GM21529 (cell line): Measurements from ENCODE around the gene CYP2W1.
"Not testable (repeated sequence)": the region's sequence is repeated elsewhere in the genome, so short reads cannot be mapped to it uniquely, and the experiment has no call there.

ENCODE experiments used
- ATAC-seq: cut with Tn5 transposase; IDR thresholded peaks from one replicate; pipeline ENCODE4 v1.9.1; 2021; ENCODE audit not compliant: unreplicated experiment

The CYP2W1 gene, protein sequence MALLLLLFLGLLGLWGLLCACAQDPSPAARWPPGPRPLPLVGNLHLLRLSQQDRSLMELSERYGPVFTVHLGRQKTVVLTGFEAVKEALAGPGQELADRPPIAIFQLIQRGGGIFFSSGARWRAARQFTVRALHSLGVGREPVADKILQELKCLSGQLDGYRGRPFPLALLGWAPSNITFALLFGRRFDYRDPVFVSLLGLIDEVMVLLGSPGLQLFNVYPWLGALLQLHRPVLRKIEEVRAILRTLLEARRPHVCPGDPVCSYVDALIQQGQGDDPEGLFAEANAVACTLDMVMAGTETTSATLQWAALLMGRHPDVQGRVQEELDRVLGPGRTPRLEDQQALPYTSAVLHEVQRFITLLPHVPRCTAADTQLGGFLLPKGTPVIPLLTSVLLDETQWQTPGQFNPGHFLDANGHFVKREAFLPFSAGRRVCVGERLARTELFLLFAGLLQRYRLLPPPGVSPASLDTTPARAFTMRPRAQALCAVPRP

DNA sequence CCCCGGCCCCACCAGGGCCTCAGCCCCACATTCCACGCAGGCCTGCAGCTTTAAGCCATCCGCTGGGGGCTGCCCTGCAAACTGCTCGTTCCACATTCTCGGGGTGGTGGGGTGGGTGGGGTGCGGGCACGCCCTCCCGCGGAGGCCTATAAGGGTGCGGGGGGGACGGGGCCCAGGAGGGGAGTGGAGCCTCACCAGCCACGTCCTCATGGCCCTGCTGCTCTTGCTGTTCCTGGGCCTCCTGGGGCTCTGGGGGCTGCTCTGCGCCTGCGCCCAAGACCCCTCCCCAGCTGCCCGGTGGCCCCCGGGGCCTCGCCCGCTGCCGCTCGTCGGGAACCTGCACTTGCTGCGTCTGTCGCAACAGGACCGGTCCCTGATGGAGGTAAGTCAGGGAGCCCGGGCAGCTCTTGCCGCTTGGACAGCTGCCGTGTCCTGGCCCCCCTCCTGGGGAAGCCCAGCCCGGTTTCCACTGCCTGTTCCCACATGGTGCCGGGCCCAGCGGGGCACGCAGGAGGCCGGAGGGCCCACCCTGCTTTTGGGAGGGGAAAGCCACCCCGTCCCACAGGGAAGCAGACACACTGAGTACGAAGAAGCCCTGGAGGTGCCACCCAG lies at the start of gene CYP2W1:
CYP2W1 (plus strand) TSS at position 178 of the 612 bp plus-strand sequence; CDS start at position 209, 31 bp downstream.
- ATAC-seq, result no peak

DNA sequence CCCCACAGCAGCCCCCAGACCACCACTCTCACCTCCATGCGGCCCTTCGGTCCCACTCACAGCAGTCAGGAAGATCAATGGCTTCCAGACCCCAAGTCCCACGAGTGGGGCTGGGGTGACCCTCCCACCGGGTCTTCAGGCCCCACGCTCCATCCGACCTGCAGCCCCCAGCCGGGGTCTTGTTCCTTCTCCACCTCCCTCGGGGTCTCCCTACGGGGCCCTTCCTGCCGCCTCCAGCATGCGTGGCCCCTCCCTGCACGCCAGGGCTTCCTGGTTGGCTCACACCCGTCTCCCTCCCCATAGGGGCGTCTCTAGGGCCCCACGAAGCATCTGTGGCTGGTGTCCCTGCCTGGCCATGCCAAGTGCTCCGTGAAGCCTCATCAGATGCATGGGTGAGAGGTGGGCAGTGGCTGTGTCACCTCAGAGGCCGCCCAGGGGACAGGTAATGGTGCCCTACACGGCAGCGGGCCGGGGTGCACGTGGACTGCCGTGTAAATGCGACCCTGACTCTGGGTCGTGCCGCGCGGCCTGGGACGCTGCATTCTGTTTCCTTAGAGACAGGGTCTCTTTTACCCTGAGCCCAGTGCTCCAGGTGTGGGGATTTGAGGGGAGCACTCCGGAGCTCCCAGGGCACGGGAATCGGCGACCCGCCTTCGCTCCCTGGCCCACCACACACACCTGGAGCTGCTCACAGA lies 48.4 kb upstream of the CYP2W1 start:
- ATAC-seq, result no peak

DNA sequence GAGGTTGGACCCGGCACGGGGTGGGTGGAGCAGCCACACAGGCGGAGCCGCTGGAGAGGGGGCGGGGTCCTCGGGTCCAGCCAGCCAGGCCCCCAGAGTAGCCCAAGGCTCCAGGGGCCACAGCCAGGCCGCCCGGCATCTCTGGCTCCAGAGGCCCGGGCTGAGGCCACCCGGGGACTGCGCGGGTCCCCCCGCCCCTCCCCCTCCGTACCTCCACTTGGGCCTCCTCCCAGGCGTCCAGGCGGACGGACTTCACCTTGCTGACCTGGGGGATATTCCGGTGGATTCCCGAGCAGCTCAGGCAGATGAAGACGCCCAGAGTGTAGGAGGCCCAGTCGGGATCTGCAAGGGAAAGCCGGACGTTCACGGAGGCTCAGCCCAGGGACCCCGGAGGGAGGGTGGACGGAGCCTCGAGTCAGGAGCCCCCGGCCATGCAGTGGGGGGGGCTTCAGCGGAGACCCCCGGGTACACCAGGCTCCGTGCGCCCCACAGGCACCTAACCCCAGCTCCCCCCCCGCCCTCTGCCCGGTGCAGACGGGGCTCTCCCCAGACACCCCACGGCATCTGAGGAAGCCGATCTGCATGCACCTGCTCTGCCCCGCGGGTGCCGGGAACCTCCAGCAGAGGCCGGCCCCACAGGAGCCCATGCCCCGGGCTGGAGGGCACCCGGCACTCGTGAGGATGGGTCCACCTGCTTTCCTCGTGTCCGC lies 47.7 kb upstream of the CYP2W1 start:
- ATAC-seq, result no peak

DNA sequence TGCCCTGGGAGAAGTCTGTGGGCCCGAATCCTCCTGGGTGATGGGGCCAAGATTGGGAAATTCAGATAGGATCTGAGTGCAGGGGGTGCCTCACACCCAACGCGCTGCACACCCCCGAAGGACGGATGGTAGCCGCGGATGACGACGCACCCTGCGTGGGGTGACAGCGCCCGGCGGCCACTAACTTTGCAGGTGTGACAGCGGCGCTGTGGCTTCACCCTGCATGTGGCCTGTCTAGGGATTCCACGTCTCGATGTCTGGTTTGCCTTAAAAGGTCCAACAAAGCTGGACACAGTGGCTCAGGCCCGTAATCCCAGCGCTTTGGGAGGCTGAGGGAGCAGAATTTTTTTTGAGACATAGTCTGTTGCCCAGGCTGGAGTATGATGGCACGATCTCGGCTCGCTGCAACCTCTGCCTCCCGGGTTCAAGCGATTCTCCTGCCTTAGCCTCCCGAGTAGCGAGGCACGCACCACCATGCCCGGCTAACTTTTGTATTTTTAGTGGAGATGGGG lies 47.1 kb upstream of the CYP2W1 start:
- no peak for ATAC-seq

DNA sequence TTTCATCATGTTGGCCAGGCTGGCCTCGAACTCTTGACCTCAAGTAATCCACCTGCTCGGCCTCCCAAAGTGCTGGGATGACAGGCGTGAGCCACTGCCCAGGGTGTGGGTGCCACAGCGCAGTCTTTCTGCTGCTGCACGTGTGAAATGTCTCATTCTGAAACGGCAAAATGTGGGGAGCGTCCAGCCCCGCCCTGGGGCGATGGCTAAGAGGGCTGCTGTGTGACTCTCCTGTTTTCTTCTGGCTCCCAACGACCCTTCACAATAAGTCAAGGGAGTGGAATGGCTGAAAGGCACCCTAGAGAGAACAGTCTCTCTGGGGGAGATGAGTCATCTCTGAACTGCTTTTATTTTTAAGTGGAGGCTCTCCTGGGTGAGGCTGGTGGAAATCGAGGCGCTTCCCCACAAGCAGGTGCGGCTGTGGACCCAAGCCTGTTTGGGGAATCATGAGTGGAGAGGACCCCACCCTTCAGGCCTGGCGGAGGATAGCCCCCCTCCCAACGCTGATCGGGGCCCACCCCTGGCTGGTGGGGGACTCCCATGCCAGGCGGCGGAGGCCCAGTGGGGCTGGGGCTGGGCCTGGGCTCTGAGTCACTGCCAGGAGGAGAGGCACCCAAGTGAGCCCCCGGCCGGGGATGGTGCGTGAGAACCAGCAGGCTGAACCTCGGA lies 46.5 kb upstream of the CYP2W1 start:
- peak; percentile 90 for ATAC-seq

DNA sequence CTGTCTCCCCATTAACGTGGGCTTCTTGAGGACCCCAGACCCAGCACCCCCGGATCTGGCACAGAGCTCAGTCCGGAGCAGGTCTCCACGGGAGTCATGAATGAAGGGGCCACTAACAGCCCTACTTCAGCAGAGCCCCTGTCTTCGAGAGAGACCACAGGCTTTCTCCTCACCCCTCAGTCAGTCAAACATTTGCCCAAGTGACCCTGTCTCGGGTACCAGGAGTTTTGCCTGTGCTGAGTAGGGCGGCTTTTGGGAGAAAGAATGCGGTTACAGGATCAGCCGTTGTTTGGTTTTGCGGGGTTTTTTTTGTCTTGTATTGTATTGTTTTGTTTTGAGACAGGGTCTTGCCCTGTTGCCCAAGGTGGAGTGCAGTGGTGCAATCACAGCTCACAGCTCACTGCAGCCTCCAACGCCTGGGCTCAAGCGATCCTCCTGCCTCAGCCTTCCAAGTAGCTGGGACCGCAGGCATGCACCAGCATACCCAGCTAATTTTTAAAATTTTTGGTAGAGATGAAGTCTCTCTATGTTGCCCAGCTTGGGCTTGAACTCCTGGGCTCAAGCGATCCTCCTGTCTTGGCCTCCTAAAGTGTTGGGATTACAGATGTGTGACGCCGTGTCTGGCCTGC lies 45.0 kb upstream of the CYP2W1 start:
- ATAC-seq, result no peak

DNA sequence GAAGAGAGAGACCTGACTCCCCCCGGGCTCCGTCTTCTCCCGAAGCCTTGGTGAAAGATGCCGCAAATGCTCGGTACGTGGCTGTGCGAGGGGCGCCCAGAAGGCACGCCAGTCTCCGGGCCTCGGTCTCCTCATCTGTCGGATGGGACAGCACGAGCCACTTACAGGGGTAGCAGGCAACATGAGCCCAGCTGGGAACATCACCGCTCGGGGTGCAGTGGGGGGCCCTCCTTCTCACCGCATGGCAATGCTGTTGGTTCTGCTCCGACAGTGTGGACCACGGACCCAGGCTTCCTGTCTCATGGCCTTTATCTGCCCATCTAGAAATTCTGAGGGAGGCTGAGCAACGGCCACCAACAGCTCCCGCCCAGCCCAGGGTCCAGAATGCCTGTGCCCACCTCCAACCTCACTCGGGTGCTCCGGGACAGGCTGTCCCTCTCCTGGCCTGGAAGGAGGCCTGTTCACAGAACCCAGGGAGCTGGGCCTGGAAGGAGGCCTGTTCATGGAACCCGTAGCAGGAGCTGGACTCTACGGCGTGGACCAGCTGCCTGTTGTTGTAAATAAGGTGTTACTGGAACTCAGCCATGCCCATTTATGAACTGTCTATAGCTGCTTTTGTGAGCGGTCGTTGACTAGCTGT lies 44.3 kb upstream of the CYP2W1 start:
- ATAC-seq, result no peak

DNA sequence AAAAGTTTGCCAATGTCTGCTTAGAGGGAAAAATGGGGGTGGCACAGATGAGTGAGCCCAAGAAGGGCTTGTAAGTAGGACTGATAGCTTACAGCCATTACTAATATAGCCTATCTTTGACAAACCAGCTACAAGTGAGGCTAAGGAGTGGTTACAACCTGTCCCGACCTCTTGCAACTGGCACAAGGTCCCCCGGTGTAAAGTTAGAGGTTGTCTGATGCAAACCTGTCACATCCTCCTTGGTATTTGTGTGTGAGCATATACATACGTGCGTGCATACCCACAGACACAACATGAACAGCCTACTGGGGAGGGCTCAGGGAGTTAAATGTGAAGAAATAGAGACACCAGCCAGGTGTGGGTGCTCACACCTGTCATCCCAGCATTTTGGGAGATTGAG lies 43.1 kb upstream of the CYP2W1 start:
- ATAC-seq, result no peak

DNA sequence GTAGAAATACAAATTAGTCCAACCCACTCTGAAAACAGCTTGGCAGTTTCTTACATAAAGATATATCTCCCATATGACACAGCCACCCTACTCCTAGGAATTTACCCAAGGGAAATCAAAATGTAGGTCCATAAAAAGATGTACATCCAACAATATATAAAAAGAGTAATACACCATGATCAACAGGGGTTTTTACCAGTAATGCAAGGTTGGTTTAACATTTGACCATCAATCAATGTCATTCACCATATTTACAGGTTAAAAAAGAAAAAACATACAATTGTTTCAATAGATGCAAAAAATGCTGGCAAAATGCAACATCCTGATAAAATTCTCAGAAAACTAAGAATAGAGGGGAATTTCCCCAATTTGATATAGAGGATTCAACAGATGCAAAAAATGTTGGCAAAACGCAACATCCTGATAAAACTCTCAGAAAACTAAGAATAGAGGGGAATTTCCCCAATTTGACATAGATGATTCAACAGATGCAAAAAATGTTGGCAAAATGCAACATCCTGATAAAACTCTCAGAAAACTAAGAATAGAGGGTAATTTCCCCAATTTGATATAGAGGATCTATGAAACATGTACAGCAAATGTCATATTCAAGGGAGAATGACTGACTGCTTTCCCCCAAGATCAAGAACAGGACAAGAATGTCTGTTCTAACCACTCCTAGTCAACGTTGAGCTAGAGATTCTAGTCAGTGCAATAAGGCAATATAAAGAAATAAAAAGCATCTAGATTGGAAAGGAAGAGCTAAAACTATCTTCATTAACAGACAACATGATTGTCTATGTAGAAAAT lies 42.2 kb upstream of the CYP2W1 start:
- no peak for ATAC-seq

DNA sequence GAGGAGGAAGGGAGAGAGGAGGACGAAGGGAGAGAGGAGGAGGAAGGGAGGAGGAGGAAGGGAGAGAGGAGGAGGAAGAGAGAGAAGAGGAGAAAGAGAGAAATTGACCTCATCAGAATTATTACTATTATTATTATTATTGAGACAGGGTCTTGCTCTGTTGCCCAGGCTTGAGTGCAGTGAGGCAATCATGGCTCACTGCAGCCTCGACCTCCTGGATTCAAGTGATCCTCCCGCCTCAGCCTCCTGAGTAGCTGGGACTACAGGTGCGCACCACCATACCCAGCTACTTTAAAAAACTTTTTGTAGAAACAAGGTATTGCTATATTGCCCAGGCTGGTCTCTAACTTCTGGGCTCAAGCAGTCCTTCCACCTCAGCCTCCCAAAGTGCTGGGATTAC lies 39.2 kb upstream of the CYP2W1 start:
- not testable (repeated sequence) for ATAC-seq

DNA sequence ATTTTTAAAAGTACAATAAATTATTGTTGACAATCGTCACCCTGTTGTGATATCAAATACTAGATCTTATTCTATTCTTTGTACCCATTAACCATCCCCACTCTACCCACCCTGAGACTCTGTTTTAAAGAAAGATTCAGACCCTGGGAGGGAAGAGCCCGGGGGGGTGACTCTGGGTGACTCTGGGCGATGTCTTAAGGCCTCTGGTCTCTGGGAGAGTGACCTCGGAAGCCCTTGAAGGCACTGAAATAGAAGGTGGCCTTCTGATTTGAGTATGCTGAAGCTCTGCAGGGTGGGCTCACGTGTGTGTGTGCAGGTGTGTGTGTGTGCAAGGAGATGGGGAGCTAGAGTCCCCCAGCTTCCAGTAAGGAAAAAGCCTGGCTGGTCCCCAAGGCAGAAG lies 38.2 kb upstream of the CYP2W1 start:
- ATAC-seq, result no peak

DNA sequence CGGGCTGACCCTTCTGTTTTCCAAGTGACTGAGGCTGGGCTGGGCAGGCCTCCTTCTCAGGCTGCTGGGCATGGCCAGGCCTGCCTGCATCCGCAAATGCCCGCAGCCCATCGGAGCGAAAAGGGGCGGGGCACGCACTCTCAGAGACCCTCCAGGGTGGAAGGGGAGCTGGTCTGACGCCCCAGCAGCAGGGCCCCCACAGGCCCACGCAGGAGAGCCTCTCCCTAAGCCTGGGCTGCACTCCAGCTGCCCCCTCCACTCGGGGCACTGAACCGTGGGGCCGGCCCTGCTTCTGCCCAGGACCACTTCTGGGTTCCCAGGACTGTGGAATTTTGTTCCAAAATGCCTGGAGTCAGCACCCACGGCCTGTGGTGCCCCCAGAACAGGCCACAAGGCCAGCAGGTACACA lies 37.8 kb upstream of the CYP2W1 start:
- ATAC-seq, result no peak

DNA sequence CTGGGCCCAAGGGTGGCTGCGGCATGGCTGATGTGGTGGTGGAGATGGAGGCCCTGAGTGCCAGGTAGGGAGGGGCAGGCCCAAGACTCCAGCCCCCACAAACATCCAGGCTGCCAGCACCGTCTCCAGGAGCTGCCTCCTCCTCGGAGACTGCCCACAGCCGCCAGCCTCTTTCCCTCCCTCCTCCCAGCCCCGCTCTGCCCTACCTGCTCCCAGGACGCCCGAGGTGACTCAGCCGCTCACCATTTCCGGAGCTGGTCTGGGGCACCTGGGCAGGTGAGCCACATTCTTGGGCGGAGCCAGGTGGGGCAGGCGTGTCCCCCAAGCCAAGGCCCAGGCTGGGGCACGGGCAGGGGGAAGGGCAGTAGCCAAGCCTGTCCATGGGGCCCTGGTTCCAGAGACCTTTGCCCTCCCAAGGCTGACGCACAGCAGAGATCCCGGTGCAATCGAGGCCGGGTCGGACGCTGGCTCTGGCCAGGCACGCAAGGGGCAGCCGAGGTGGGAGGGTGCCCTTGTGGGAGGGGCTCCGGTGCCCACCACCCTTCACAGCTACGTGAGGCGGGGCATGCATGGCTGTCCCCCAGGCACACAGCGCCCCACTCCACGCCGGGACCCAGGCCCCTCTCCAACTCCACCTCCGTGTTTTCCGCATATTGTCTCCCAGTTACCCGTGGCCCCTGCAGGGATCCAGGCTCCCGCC lies 37.3 kb upstream of the CYP2W1 start:
- no peak for ATAC-seq

DNA sequence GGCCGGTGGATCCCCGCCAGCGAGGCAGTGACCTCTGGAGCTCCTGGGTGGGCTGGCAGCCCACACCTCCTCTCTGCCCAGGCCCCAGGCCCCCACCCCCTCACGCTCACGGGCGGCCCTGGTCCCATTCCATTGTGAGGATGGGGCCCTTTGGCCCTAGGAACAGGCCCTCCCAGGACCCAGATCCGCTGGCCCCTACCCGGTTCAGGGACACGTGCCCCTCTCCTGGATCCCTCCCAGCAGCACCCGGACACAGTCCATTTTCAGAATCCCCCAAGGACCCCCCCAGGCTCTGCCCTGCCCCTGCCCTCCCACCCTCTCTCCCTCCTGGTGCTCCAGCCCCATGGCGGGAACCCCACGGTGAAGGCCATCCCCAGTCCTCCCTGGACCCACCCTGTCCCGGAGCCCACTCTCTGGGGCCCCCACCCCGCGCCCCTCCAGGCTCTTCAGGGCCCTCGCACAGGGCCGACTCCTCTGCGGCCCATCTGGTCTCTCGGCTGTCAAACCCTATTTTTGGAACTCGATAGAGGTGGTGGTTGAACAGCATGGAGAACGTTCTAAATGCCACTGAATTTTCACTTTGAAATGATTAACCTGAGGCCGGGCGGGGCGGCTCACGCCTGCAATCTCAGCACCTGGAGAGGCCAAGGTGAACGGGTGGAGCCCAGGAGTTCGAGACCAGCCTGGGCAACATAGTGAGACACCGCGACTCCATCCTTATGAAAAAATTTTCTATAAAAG lies 36.6 kb upstream of the CYP2W1 start:
- no peak for ATAC-seq

DNA sequence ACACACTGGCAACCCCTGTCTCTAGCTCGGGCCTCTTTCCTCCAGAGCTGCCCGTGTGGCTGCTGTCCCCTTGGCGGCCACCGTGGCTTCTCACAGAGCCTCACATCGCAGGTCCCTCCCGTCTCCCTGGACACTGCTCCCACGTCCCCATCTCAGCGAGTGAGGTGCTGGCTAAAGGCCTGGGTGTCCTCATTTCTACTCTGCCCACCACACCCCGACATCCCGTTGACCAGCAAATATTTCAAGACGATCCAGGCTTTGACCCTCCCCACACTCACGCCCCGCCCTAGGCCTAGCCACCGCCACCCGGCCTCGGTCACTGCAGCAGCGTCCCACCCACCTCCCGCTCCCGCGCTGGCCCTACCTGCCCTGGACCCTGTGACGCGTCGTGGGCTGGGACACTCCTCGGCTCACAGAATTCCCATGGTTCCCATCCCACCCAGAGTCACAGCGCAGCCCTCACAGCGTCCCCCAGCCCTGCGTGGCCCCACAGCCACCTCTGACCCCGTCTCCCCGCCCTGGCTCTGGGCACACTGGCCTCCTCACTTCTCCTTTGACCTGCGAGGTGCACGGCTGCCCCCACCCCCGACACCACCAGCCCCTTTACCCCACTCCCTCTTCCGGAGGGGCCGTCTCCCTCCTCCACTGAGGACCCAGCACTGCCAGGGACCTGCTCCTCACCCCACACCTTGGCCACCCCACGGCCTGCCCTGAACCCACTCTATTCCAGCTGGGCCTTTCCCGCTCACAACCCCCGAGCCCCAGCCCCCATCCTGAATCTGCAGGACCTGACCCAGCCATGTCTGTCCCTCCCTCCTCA lies 35.4 kb upstream of the CYP2W1 start:
- ATAC-seq, result no peak
